Mucosa of descending colon (tissue), 3 donors: ENCODE results near the gene CACNA1S. TPM values are rescaled to one million over a fixed set of nuclear protein-coding genes. Genes with fewer than 3 reads are reported as not detected.

Experiments
- ATAC-seq: fragments of 200-7000 bp; cut with Tn5 transposase; one replicate; pipeline ENCODE4 v1.9.1; 2020; ENCODE audit warnings: mild to moderate bottlenecking, moderate library complexity
- DNase-seq, 3 donors: peaks; one replicate each; pipeline ENCODE4 v3.0.0-alpha.2; 2020
- H3K36me3 ChIP-seq: fragments of 200-600 bp; one replicate; pipeline ENCODE4 v1.8.0; 2021; ENCODE audit warnings: low read depth, mild to moderate bottlenecking
- H3K4me1 ChIP-seq: fragments of 200-600 bp; one replicate; pipeline ENCODE4 v1.8.0; 2021; ENCODE audit warnings: low read depth, mild to moderate bottlenecking
- H3K4me3 ChIP-seq: fragments of 200-600 bp; one replicate; pipeline ENCODE4 v1.8.0; 2021; ENCODE audit warnings: mild to moderate bottlenecking
- H3K9me3 ChIP-seq: fragments of 200-600 bp; one replicate; pipeline ENCODE4 v1.8.0; 2021; ENCODE audit warnings: mild to moderate bottlenecking
- intact Hi-C, 2 donors: fragments of 100-400 bp; cut with DNase I in 1 of 2; cut with micrococcal nuclease in 1 of 2; formaldehyde crosslinking; loops; one replicate each; pipeline versions ENCODE4 v1.11.0 to v1.11.1; 2022; cut with DNase I, micrococcal nuclease
- total RNA-seq, 3 donors: library from RNA; stranded (reverse); fragmentation: NEBNext Ultra II Directional in 2 of 3; extraction: Animal tissue kit (Norgen Biotek cat#: 25700) in 2 of 3; gene quantifications; one replicate each; pipeline versions ENCODE4 v1.2.1 to v1.2.4, GENCODE V29; 2021 to 2023
- TF ChIP-seq, protein P1 (sequence below): fragments of 200-600 bp; IDR thresholded peaks from one replicate; pipeline ENCODE4 v1.8.0; 2022; ENCODE audit warnings: antibody characterized with exemption, mild to moderate bottlenecking
- donor health status: DM: no; HTN: no; CAD: no; lungs with moderate emphysema.
- donor health status: DM: no; HTN: no; CAD: no.
- donor health status: DM: no; HTN: yes; CAD: no.

Gene CACNA1S
- total RNA-seq, 3 donors from 2014 or later = not detected

DNA sequence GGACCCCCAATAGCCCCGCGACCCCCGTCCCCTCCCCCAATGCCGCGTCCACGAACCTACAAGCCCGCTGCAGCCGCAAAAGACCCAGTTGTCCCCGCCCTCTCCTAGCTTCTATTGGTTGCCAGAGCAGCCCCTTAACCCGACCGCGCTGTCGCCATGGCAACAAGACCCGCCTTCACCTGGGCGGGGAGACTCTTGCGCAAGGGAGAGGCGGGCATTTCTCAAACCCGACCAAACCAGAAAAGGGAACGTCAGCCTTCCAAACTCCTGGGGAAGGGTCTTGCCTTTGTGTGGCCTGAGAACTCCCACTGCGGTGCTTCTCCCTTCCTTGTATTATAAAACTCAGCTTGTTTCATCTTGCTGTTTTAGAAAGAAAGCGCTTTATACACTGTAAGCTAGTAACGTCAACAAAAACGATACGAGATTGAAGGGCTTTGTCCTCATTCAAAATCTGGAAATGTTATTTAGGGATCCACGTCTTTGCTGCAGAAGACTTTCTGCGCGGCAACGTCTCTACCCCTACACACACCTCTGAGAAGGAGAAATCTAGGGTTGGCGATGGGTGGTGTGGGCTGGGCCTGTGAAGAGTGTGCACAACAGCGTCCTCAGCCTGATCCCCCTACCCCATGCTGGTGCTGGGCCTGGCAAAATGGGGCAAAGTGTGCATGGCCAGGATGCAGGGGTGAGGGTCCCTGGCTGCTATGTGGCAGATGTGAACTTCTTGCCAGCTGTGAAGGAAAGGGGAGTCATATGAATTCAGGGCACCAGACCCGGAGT lies 42.4 kb upstream of the CACNA1S start, which contains the start of gene TMEM9:
Gene TMEM9, minus strand, starts transcription at position 86 of the 777 bp plus-strand sequence. CDS start 551 bp downstream, outside the sequence.
- Histone ChIP-seq H3K9me3 (no peaks in the 10 kb centered on the region), H3K4me1 (peaks cover 8% of the 10 kb centered on the region), H3K36me3 (no peaks in the 10 kb centered on the region), H3K4me3 (peak within 1 kb of the TSS; percentile 43)
- peak; percentile 97 to 99 (median 98) for DNase-seq
- intact Hi-C loops = no loop called here
- ATAC-seq = peak; percentile 98
- TF ChIP-seq, protein P1, sequence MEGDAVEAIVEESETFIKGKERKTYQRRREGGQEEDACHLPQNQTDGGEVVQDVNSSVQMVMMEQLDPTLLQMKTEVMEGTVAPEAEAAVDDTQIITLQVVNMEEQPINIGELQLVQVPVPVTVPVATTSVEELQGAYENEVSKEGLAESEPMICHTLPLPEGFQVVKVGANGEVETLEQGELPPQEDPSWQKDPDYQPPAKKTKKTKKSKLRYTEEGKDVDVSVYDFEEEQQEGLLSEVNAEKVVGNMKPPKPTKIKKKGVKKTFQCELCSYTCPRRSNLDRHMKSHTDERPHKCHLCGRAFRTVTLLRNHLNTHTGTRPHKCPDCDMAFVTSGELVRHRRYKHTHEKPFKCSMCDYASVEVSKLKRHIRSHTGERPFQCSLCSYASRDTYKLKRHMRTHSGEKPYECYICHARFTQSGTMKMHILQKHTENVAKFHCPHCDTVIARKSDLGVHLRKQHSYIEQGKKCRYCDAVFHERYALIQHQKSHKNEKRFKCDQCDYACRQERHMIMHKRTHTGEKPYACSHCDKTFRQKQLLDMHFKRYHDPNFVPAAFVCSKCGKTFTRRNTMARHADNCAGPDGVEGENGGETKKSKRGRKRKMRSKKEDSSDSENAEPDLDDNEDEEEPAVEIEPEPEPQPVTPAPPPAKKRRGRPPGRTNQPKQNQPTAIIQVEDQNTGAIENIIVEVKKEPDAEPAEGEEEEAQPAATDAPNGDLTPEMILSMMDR = no peak

DNA sequence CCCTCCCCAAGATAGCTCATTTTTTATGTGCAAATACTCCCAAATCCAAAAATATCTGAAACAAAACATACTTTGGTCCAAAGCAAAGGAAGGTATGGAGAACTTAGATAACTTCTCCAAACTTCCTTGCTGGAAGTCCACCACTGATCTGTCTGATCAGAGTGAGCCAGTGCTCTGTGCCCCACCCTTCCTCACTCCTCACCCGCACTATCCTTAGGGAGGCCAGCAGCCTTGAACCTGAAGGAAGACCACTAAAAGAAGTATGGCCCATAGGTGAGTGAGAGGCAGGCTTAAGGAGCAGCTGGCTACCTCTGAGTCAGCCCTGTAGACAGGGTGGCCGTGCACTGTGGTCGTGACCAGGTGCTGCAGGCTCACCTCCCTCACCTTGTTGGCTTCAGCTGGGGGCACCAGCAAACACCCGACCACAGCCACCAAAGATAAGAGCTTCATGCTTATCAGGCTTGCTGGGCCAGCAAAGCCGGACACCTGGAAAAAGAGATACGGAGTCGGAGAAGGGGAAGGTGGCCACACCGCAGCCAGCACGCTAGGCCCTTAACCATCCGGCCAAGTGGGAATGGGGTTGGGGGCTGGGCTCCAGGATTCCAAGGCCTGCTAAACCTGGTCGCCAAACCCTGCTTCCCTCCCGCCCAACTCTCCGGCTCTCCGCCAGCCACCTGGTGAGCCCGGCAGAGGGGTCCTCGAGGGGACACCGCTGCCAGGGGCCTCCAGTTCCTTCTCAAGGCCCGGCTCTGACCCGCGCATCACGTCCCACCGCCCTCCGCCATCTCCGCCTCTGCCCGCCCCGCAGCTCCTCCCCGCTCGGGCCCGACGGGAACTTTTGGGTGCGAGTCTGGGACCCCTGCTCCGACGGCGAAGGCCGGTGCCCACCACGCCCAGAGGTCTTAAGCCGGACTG lies 41.5 kb upstream of the CACNA1S start:
- intact Hi-C loops = no loop called here
- ATAC-seq (peak; percentile 79), DNase-seq (no peak)
- Histone ChIP-seq H3K4me1 (peaks cover 8% of the 10 kb centered on the region), H3K36me3 (no peaks in the 10 kb centered on the region), H3K4me3 (peak overlapping the region; percentile 43), H3K9me3 (no peaks in the 10 kb centered on the region)
- TF ChIP-seq, protein P1 = no peak

DNA sequence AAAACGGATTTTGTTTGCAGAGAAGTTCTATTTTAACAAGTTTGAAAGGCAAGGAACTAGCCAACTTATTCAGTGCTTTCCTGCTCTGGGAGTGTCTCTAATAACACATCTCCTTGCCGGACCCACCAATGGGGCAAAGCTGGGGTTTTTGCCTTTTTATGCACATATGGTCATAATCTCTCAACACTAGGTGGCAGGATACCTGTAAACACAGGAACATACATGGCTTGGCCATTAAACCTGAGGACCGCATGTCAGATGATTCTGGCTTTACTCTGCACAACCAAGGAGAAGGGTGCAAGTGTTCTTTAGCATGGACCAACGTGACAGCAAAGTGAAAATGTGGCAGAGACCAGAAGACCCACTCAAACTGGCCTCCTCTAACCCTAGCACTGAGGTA lies 37.2 kb upstream of the CACNA1S start:
- ATAC-seq (peak; percentile 16), DNase-seq (peak in 1 of 3 donors; percentile 40)
- peaks cover 5% of the 10 kb centered on the region for H3K4me1 ChIP-seq
- H3K9me3 ChIP-seq = no peaks in the 10 kb centered on the region
- H3K36me3 ChIP-seq = no peaks in the 10 kb centered on the region
- intact Hi-C loops = no loop called here
- H3K4me3 ChIP-seq = no peak overlapping the region
- TF ChIP-seq, protein P1 = peak; percentile 17

DNA sequence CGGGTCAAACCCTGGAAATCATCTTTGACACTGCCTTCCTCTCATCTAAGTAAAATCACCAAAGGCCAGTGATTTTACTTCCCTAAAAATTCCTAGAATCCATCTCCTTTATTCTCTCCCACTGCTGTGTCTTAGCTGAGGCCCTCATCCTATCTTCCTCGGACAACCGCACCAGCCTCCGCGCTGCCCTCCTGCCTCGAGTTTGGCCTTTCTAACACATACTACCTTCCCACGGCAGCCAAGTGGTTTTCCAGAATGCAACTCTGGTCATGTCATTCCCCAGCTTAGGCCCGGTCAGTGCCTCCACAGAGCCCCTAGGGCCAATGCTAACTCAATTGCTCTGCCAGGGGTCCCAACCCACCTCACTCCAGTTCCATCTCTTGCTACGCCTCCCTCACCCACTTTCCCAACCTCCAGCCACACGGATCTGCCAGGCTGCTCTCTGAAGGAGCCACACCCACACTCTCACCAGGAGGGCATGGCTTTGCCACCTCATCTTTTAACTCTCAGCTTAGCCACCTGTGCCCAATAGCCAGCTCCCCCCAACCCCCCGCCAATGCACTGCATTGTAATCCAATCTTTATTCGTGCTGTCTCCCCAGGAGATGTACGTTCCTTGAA lies 35.3 kb upstream of the CACNA1S start:
- H3K9me3 ChIP-seq = no peaks in the 10 kb centered on the region
- ATAC-seq (no peak), DNase-seq (no peak)
- TF ChIP-seq, protein P1 = no peak
- no peak overlapping the region for H3K4me3 ChIP-seq
- H3K36me3 ChIP-seq = no peaks in the 10 kb centered on the region
- intact Hi-C loops = no loop called here
- no peaks in the 10 kb centered on the region for H3K4me1 ChIP-seq

DNA sequence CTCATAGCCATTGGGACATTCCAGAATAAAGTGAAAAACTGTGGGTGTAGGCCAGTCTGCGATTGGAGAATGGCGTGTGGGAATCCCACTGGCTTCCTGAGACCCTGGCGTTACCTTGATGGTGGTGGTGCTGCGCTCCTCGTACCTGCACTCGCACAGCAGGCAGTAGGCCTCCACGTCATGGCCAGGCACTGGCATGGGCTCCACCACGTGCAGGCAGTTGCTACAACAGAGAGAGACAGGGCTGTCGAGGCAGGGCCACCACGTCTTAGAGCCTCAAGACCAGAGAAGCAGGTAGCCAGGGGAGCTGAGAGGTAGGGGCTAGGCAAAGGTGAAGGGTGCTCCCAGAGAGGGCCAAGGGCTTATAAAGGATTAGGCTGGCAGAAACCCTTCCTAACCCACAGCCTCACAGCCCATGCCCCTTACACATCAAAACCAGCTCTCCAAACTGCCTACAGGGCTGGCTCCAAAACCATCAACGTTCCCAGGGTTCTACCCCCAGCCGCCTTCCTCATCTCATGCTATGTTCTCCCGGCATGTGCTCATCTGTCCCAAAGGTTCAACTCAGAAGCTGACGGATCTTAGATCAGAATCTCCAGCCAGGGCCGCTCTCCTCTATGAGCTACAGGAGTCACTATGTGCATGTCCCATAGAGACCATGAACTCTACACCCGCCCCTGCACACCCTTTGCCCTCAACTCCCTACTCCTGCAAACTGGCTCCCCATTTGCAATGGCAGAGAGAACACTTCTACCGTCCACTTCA lies 34.6 kb upstream of the CACNA1S start:
- ATAC-seq (no peak), DNase-seq (no peak)
- Histone ChIP-seq H3K36me3 (no peaks in the 10 kb centered on the region), H3K9me3 (no peaks in the 10 kb centered on the region), H3K4me1 (no peaks in the 10 kb centered on the region), H3K4me3 (no peak overlapping the region)
- intact Hi-C loops = no loop called here
- TF ChIP-seq, protein P1 = no peak
